Breast epithelium (tissue), 3 donors: Measurements from ENCODE around the gene ADRA2B.
"Not testable (repeated sequence)": the region's sequence is repeated elsewhere in the genome, so short reads cannot be mapped to it uniquely, and the experiment has no call there.

Experiments used
- CTCF ChIP-seq, 3 donors: fragments of 450-650 bp; IDR thresholded peaks; one replicate each; pipeline ENCODE4 v1.5.1; 2016 to 2017; ENCODE audit warnings: antibody characterized with exemption in 3 of 3, mild to moderate bottlenecking in 3 of 3, moderate library complexity in 3 of 3
- POLR2A ChIP-seq: fragments of 450-650 bp; IDR thresholded peaks from one replicate; pipeline ENCODE4 v1.6.1; 2016; ENCODE audit warnings: antibody characterized with exemption, mild to moderate bottlenecking, moderate library complexity
- POLR2AphosphoS5 ChIP-seq, 3 donors: sonication (generic); formaldehyde crosslinking; IDR thresholded peaks; one replicate each; pipeline ENCODE4 v1.6.1; 2017; ENCODE audit warnings: antibody characterized with exemption in 3 of 3

GRCh38 chr2:96071977-96072491 is 44.3 kb downstream of the ADRA2B start:
- TF ChIP-seq POLR2A; CTCF (IDR thresholded peaks at IDR 0.05); POLR2AphosphoS5 (IDR thresholded peaks at IDR 0.05): not testable (repeated sequence)
